Measurements from ENCODE around the gene COPG2.

Gene COPG2

DNA sequence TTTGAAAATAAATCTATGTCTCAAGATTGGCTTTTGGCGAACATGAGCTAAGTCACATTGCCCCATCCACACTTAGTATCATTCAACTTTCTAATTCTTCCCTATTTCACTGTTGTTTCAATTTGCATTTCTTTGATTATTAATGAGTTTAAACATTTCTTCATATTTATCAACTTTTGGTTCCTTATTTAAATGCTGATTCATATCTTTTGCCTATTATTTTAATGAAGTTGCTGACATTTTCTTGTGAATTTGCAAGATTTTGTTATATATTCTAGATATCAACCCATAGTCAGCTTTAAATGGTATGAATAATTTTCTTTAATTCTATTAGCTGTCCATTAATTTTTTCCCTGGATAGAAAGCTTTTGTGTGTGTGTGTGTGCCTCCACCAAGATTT, 32.2 kb upstream of the COPG2 start:
- Histone ChIP-seq H3K9ac (ENCODE audit: low read length) (no peak overlapping the region), H3K4me2 (ENCODE audit: low read length) (no peak overlapping the region), H3K27me3 (ENCODE audit: insufficient read depth, low read length) (no peaks in the 10 kb centered on the region), H3K9me2 (ENCODE audit: low read depth, low read length) (peaks cover 3% of the 10 kb centered on the region; the same call in 1 of the 2 replicates), H3K4me3 (ENCODE audit: low read depth, low read length, poor library complexity, severe bottlenecking) (no peak overlapping the region), H3K36me3 (ENCODE audit: insufficient read depth, low read length) (no peaks in the 10 kb centered on the region), H4K20me1 (ENCODE audit: insufficient read depth, low read length) (no peaks in the 10 kb centered on the region), H3K79me2 (ENCODE audit: insufficient read depth, low read length) (no peaks in the 10 kb centered on the region), H3K4me1 (ENCODE audit: insufficient read depth, low read length, severe bottlenecking) (no peaks in the 10 kb centered on the region), H3K9me3 (ENCODE audit: low read length) (no peaks in the 10 kb centered on the region), H2AFZ (ENCODE audit: low read length) (no peak overlapping the region), H3K27ac (ENCODE audit: low read depth, low read length, poor library complexity, severe bottlenecking) (no peak overlapping the region), H3F3A (ENCODE audit: insufficient read depth, low read length) (no peaks in the 10 kb centered on the region)
- TF ChIP-seq CTCF (IDR thresholded peaks at IDR 0.05; ENCODE audit: low read length) (no peak), EZH2 (IDR thresholded peaks at IDR 0.05; ENCODE audit: borderline replicate concordance, low read length) (no peak)

GRCh38 chr7:130699686-130700085, 31.1 kb upstream of the COPG2 start:
- no peak overlapping the region for H2AFZ ChIP-seq (ENCODE audit: low read length)
- no peaks in the 10 kb centered on the region for H3K4me1 ChIP-seq (ENCODE audit: insufficient read depth, low read length, severe bottlenecking)
- no peaks in the 10 kb centered on the region for H3K27me3 ChIP-seq (ENCODE audit: insufficient read depth, low read length)
- no peak overlapping the region for H3K9ac ChIP-seq (ENCODE audit: low read length)
- no peaks in the 10 kb centered on the region for H4K20me1 ChIP-seq (ENCODE audit: insufficient read depth, low read length)
- no peak for TF ChIP-seq EZH2 (IDR thresholded peaks at IDR 0.05; ENCODE audit: borderline replicate concordance, low read length)
- no peak for TF ChIP-seq CTCF (IDR thresholded peaks at IDR 0.05; ENCODE audit: low read length)
- no peaks in the 10 kb centered on the region for H3K9me3 ChIP-seq (ENCODE audit: low read length)
- no peak overlapping the region for H3K4me2 ChIP-seq (ENCODE audit: low read length)
- H3K36me3 ChIP-seq (ENCODE audit: insufficient read depth, low read length) = no peaks in the 10 kb centered on the region
- no peaks in the 10 kb centered on the region for H3F3A ChIP-seq (ENCODE audit: insufficient read depth, low read length)
- no peak overlapping the region for H3K4me3 ChIP-seq (ENCODE audit: low read depth, low read length, poor library complexity, severe bottlenecking)
- H3K9me2 ChIP-seq (ENCODE audit: low read depth, low read length) = peaks cover 3% of the 10 kb centered on the region; the same call in 1 of the 2 replicates
- no peaks in the 10 kb centered on the region for H3K79me2 ChIP-seq (ENCODE audit: insufficient read depth, low read length)
- no peak overlapping the region for H3K27ac ChIP-seq (ENCODE audit: low read depth, low read length, poor library complexity, severe bottlenecking)

GRCh38 chr7:130697820-130698219, 29.3 kb upstream of the COPG2 start:
- no peak overlapping the region for H2AFZ ChIP-seq (ENCODE audit: low read length)
- no peaks in the 10 kb centered on the region for H3K9me2 ChIP-seq (ENCODE audit: low read depth, low read length)
- no peak overlapping the region for H3K27ac ChIP-seq (ENCODE audit: low read depth, low read length, poor library complexity, severe bottlenecking)

More at GRCh38 chr7:130697820-130698219, 29.3 kb upstream of the COPG2 start:
- H3K36me3 ChIP-seq (ENCODE audit: insufficient read depth, low read length) = no peaks in the 10 kb centered on the region
- H3F3A ChIP-seq (ENCODE audit: insufficient read depth, low read length) = no peaks in the 10 kb centered on the region
- no peaks in the 10 kb centered on the region for H4K20me1 ChIP-seq (ENCODE audit: insufficient read depth, low read length)
- no peaks in the 10 kb centered on the region for H3K9me3 ChIP-seq (ENCODE audit: low read length)
- H3K79me2 ChIP-seq (ENCODE audit: insufficient read depth, low read length) = no peaks in the 10 kb centered on the region
- no peaks in the 10 kb centered on the region for H3K4me1 ChIP-seq (ENCODE audit: insufficient read depth, low read length, severe bottlenecking)
- no peak overlapping the region for H3K4me3 ChIP-seq (ENCODE audit: low read depth, low read length, poor library complexity, severe bottlenecking)
- H3K9ac ChIP-seq (ENCODE audit: low read length) = no peak overlapping the region
- H3K4me2 ChIP-seq (ENCODE audit: low read length) = no peak overlapping the region
- H3K27me3 ChIP-seq (ENCODE audit: insufficient read depth, low read length) = no peaks in the 10 kb centered on the region
- no peak for TF ChIP-seq EZH2 (IDR thresholded peaks at IDR 0.05; ENCODE audit: borderline replicate concordance, low read length)
- no peak for TF ChIP-seq CTCF (IDR thresholded peaks at IDR 0.05; ENCODE audit: low read length)

Measured in OCI-LY1 (cell line).